Liver (tissue), 9 donors: ENCODE data around the gene UBE2D2. TPM values are rescaled to one million over a fixed set of nuclear protein-coding genes. Genes with fewer than 3 reads are reported as not detected.
"Not testable (repeated sequence)": the region's sequence is repeated elsewhere in the genome, so short reads cannot be mapped to it uniquely, and the experiment has no call there.

ENCODE experiments used
- DNase-seq: peaks from one replicate; pipeline ENCODE4 v3.0.0-alpha.2; 2017; ENCODE audit warnings: low spot score
- H3K27ac ChIP-seq, 2 donors: one replicate each; pipeline ENCODE4 v1.7.0; 2013; ENCODE audit warnings: inconsistent platforms in 2 of 2, low read length in 2 of 2, control low read depth in 1 of 2, low read depth in 1 of 2, mild to moderate bottlenecking in 1 of 2
- H3K27me3 ChIP-seq, 4 donors: one replicate each; pipeline versions ENCODE4 v1.6.1 to v1.7.0; 2013; ENCODE audit warnings: low read length in 3 of 4, inconsistent platforms in 1 of 4, mild to moderate bottlenecking in 1 of 4, moderate library complexity in 1 of 4; ENCODE audit not compliant: control insufficient read depth in 4 of 4, insufficient read depth in 4 of 4
- H3K36me3 ChIP-seq, 4 donors: one replicate each; pipeline versions ENCODE4 v1.6.1 to v1.7.0; 2013; ENCODE audit warnings: low read length in 3 of 4, mild to moderate bottlenecking in 3 of 4, low read depth in 1 of 4, moderate library complexity in 1 of 4; ENCODE audit not compliant: control insufficient read depth in 4 of 4, insufficient read depth in 3 of 4
- H3K4me1 ChIP-seq, 4 donors: one replicate each; pipeline versions ENCODE4 v1.6.1 to v1.7.0; 2013; ENCODE audit warnings: low read length in 3 of 4, mild to moderate bottlenecking in 3 of 4, moderate library complexity in 1 of 4; ENCODE audit not compliant: control insufficient read depth in 4 of 4, insufficient read depth in 4 of 4
- H3K4me3 ChIP-seq, 3 donors: one replicate each; pipeline versions ENCODE4 v1.6.1 to v1.7.0; 2013; ENCODE audit warnings: low read length in 3 of 3, control low read depth in 1 of 3, low read depth in 1 of 3, mild to moderate bottlenecking in 1 of 3
- H3K9ac ChIP-seq, 2 donors: one replicate each; pipeline ENCODE4 v1.7.0; 2013; ENCODE audit warnings: low read length in 2 of 2, mild to moderate bottlenecking in 2 of 2, moderate library complexity in 2 of 2, control low read depth in 1 of 2, low read depth in 1 of 2
- H3K9me3 ChIP-seq, 4 donors: one replicate each; pipeline versions ENCODE4 v1.6.1 to v1.7.0; 2013; ENCODE audit warnings: low read length in 3 of 4; ENCODE audit not compliant: control insufficient read depth in 4 of 4
- ATF3 ChIP-seq: IDR thresholded peaks from 2 replicates; pipeline ENCODE4 v1.6.1; 2016; ENCODE audit warnings: antibody characterized with exemption
- CTCF ChIP-seq: fragments of 150-350 bp; IDR thresholded peaks from 2 replicates; pipeline ENCODE4 v1.5.1; 2017; ENCODE audit warnings: improper control_type of control experiment, low read depth, low read length; ENCODE audit not compliant: missing input control
- EGR1 ChIP-seq, 2 donors: IDR thresholded peaks; 2 replicates each; pipeline ENCODE4 v1.6.1; 2016 to 2018; ENCODE audit warnings: antibody characterized with exemption in 2 of 2, low read depth in 2 of 2
- FOXA1 ChIP-seq: IDR thresholded peaks from 2 replicates; pipeline ENCODE4 v1.6.1; 2016; ENCODE audit warnings: antibody characterized with exemption
- FOXA2 ChIP-seq: IDR thresholded peaks from 2 replicates; pipeline ENCODE4 v1.6.1; 2016; ENCODE audit warnings: antibody characterized with exemption
- GABPA ChIP-seq, 2 donors: IDR thresholded peaks in 1 of 2; conservative IDR thresholded peaks in 1 of 2; 2 replicates each; pipeline ENCODE4 v1.6.1; 2016; ENCODE audit warnings: antibody characterized with exemption in 2 of 2, mild to moderate bottlenecking in 1 of 2, moderate library complexity in 1 of 2
- HNF4A ChIP-seq, 2 donors: conservative IDR thresholded peaks; 2 replicates each; pipeline ENCODE4 v1.6.1; 2016; ENCODE audit warnings: antibody characterized with exemption in 2 of 2, mild to moderate bottlenecking in 2 of 2
- HNF4G ChIP-seq: IDR thresholded peaks from 2 replicates; pipeline ENCODE4 v1.6.1; 2016; ENCODE audit warnings: antibody characterized with exemption
- JUND ChIP-seq, 2 donors: IDR thresholded peaks; 2 replicates each; pipeline ENCODE4 v1.6.1; 2016; ENCODE audit warnings: antibody characterized with exemption in 2 of 2
- MAX ChIP-seq: IDR thresholded peaks from 2 replicates; pipeline ENCODE4 v1.6.1; 2016; ENCODE audit warnings: antibody characterized with exemption
- NR2F2 ChIP-seq: IDR thresholded peaks from 2 replicates; pipeline ENCODE4 v1.6.1; 2016; ENCODE audit warnings: antibody characterized with exemption
- RAD21 ChIP-seq, 2 donors: IDR thresholded peaks; 2 replicates each; pipeline ENCODE4 v1.6.1; 2016; ENCODE audit warnings: antibody characterized with exemption in 2 of 2, mild to moderate bottlenecking in 2 of 2
- REST ChIP-seq: IDR thresholded peaks from 2 replicates; pipeline ENCODE4 v1.6.1; 2016; ENCODE audit warnings: antibody characterized with exemption, mild to moderate bottlenecking
- SP1 ChIP-seq: IDR thresholded peaks from 2 replicates; pipeline ENCODE4 v1.6.1; 2018; ENCODE audit warnings: antibody characterized with exemption, mild to moderate bottlenecking
- TAF1 ChIP-seq: conservative IDR thresholded peaks from 2 replicates; pipeline ENCODE4 v1.6.1; 2016; ENCODE audit warnings: antibody characterized with exemption, mild to moderate bottlenecking
- YY1 ChIP-seq: IDR thresholded peaks from 2 replicates; pipeline ENCODE4 v1.6.1; 2016; ENCODE audit warnings: antibody characterized with exemption, mild to moderate bottlenecking
- ZBTB33 ChIP-seq: IDR thresholded peaks from 2 replicates; pipeline ENCODE4 v1.6.1; 2016; ENCODE audit warnings: antibody characterized with exemption
- WGBS: extraction: QIAGEN DNeasy Blood & Tissue Kit; methylation state at CpG from one replicate; pipeline ENCODE4 v1.1.7; 2013; 5-methylcytosine and 5-hydroxymethylcytosine counted together
- polyA plus RNA-seq, 2 donors: library from polyadenylated mRNA; stranded (reverse) in 1 of 2; unstranded in 1 of 2; fragments of 200-250 nt in 1 of 2; fragments of >200 nt in 1 of 2; fragmentation: Nextera tagmentation in 1 of 2; extraction: Ambion mirVana in 1 of 2; gene quantifications; one replicate each; pipeline versions ENCODE4 v1.2.1 to v1.2.3, GENCODE V29; 2013 to 2015
- total RNA-seq, 2 donors: library from RNA; depleted of rRNA; stranded (reverse); fragments of >200 nt; gene quantifications; one replicate each; pipeline ENCODE4 v1.2.3, GENCODE V29; 2014
- donor health status: healthy.
- donor health status: healthy.
- donor health status: healthy.
- donor health status: healthy.
- donor health status: healthy.

Gene UBE2D2
- total and polyA plus RNA-seq, 4 donors, result 17.0 to 53.6 (median 41.4) TPM

- Histone ChIP-seq H3K27me3 (no peaks in the 10 kb centered on the region), H3K9me3 (no peaks in the 10 kb centered on the region), H3K9ac (no peak overlapping the region), H3K27ac (no peak overlapping the region), H3K4me1 (peaks cover 0 to 2% (median 0%) of the 10 kb centered on the region in 4 donors), H3K4me3 (no peak overlapping the region), H3K36me3 (peaks cover 0 to 5% (median under 1%) of the 10 kb centered on the region in 4 donors)
- DNase-seq, result no peak
- TF ChIP-seq HNF4G, result no peak
- TF ChIP-seq TAF1, result no peak
- TF ChIP-seq EGR1 (IDR thresholded peaks at IDR 0.05; ENCODE audit: low read depth in 2 of 2), result no peak
- TF ChIP-seq GABPA (IDR thresholded peaks at IDR 0.05 in 1 of 2, conservative IDR thresholded peaks at IDR 0.05 in 1 of 2), result no peak
- TF ChIP-seq HNF4A (conservative IDR thresholded peaks at IDR 0.05), result no peak
- no peak for TF ChIP-seq SP1
- TF ChIP-seq CTCF, result no peak
- TF ChIP-seq FOXA1, result no peak
- TF ChIP-seq ZBTB33, result no peak
- no peak for TF ChIP-seq JUND (IDR thresholded peaks at IDR 0.05)
- no peak for TF ChIP-seq RAD21 (IDR thresholded peaks at IDR 0.05)
- no peak for TF ChIP-seq FOXA2
- no peak for TF ChIP-seq NR2F2
- no peak for TF ChIP-seq MAX
- no peak for TF ChIP-seq YY1
- no peak for TF ChIP-seq ATF3
- TF ChIP-seq REST, result no peak
- 94% methylated on average over 6 of the region's 6 CpGs for WGBS
These were observed 27.8 kb downstream of the UBE2D2 start for GRCh38 chr5:139588962-139589361.

GRCh38 chr5:139592289-139592688, 31.1 kb downstream of the UBE2D2 start:
- Histone ChIP-seq H3K36me3 (peaks cover 0 to 4% (median under 1%) of the 10 kb centered on the region in 4 donors), H3K9ac (no peak overlapping the region), H3K27ac (no peak overlapping the region), H3K9me3 (no peaks in the 10 kb centered on the region), H3K4me1 (peaks cover 0 to 2% (median 0%) of the 10 kb centered on the region in 4 donors), H3K27me3 (no peaks in the 10 kb centered on the region), H3K4me3 (no peak overlapping the region)
- no peak for TF ChIP-seq HNF4G
- no peak for TF ChIP-seq RAD21 (IDR thresholded peaks at IDR 0.05)
- no peak for TF ChIP-seq FOXA2
- no peak for TF ChIP-seq JUND (IDR thresholded peaks at IDR 0.05)
- no peak for DNase-seq
- WGBS, result 94% methylated on average over 3 of the region's 3 CpGs

- whole genome bisulfite sequencing, result 93% methylated on average over 8 of the region's 8 CpGs
- H3K9ac ChIP-seq, H3K27ac ChIP-seq, H3K4me3 ChIP-seq, DNase-seq, H3K36me3 ChIP-seq, H3K4me1 ChIP-seq, H3K27me3 ChIP-seq, H3K9me3 ChIP-seq: not testable (repeated sequence)
These were observed 31.9 kb downstream of the UBE2D2 start for GRCh38 chr5:139593076-139593475.
